Osteocyte (in vitro differentiated cells): ENCODE results near the gene RANBP1. TPM values are rescaled to one million over a fixed set of nuclear protein-coding genes. Genes with fewer than 3 reads are reported as not detected.

Source experiments
- DNase-seq: peaks from one replicate; pipeline ENCODE4 v3.0.0; 2021; ENCODE audit warnings: mixed read lengths; ENCODE audit not compliant: unreplicated experiment; ENCODE audit errors: extremely low spot score
- H3K27ac Mint-ChIP-seq: one replicate; pipeline ENCODE4 v1.8.0; 2021; ENCODE audit warnings: mild to moderate bottlenecking, mixed read lengths; ENCODE audit not compliant: unreplicated experiment
- H3K27me3 Mint-ChIP-seq: one replicate; pipeline ENCODE4 v1.8.0; 2021; ENCODE audit warnings: mixed read lengths; ENCODE audit not compliant: unreplicated experiment
- H3K36me3 Mint-ChIP-seq: one replicate; pipeline ENCODE4 v1.8.0; 2021; ENCODE audit warnings: mixed read lengths; ENCODE audit not compliant: unreplicated experiment
- H3K4me1 Mint-ChIP-seq: one replicate; pipeline ENCODE4 v1.8.0; 2021; ENCODE audit warnings: mixed read lengths; ENCODE audit not compliant: unreplicated experiment
- H3K4me3 Mint-ChIP-seq: one replicate; pipeline ENCODE4 v1.8.0; 2021; ENCODE audit warnings: mild to moderate bottlenecking, moderate library complexity, mixed read lengths; ENCODE audit not compliant: unreplicated experiment
- H3K9me3 Mint-ChIP-seq: one replicate; pipeline ENCODE4 v1.8.0; 2021; ENCODE audit warnings: mixed read lengths; ENCODE audit not compliant: unreplicated experiment
- CTCF ChIP-seq: fragments of 200-600 bp; sonication (generic); IDR thresholded peaks from 2 replicates; pipeline ENCODE4 v1.5.0; 2021; ENCODE audit warnings: antibody characterized with exemption, mild to moderate bottlenecking, moderate library complexity
- total RNA-seq: library from RNA; stranded (reverse); gene quantifications from 2 replicates; pipeline ENCODE4 v1.2.1, GENCODE V29; 2021

RANBP1 gene
- total RNA-seq, 1 donor from 2014 or later, result 104 TPM

- no peak for DNase-seq
- H3K4me1 Mint-ChIP-seq, result no peaks in the 10 kb centered on the region
- no peaks in the 10 kb centered on the region for H3K27me3 Mint-ChIP-seq
- H3K9me3 Mint-ChIP-seq, result no peaks in the 10 kb centered on the region
- no peak overlapping the region for H3K27ac Mint-ChIP-seq
- no peak for TF ChIP-seq CTCF
- no peak overlapping the region for H3K4me3 Mint-ChIP-seq
- H3K36me3 Mint-ChIP-seq, result no peaks in the 10 kb centered on the region
Observed at GRCh38 chr22:20071524-20071972, 44.4 kb upstream of the RANBP1 start.

- no peak overlapping the region for H3K4me3 Mint-ChIP-seq
- H3K9me3 Mint-ChIP-seq, result no peaks in the 10 kb centered on the region
- H3K36me3 Mint-ChIP-seq, result no peaks in the 10 kb centered on the region
- no peak overlapping the region for H3K27ac Mint-ChIP-seq
- DNase-seq, result no peak
- no peaks in the 10 kb centered on the region for H3K27me3 Mint-ChIP-seq
- no peak for TF ChIP-seq CTCF
- H3K4me1 Mint-ChIP-seq, result peaks cover 17% of the 10 kb centered on the region
Observed at GRCh38 chr22:20076627-20077172, 39.2 kb upstream of the RANBP1 start.

GRCh38 chr22:20079745-20080444 is 36.0 kb upstream of the RANBP1 start, which contains the start of gene DGCR8:
Gene DGCR8 (plus strand): TSS chr22:20080241. CDS start chr22:20085964, 5,723 bp downstream.
- Mint-ChIP-seq H3K4me1 (peaks cover 44% of the 10 kb centered on the region), H3K36me3 (no peaks in the 10 kb centered on the region), H3K9me3 (no peaks in the 10 kb centered on the region), H3K27ac (peak within 1 kb of the TSS; percentile 87), H3K4me3 (peak within 1 kb of the TSS; percentile 88), H3K27me3 (no peaks in the 10 kb centered on the region)
- TF ChIP-seq CTCF, result no peak
- DNase-seq, result peak; percentile 96

- Mint-ChIP-seq H3K27me3 (no peaks in the 10 kb centered on the region), H3K4me3 (peak overlapping the region; percentile 88), H3K36me3 (peaks cover 2% of the 10 kb centered on the region), H3K4me1 (peaks cover 47% of the 10 kb centered on the region), H3K9me3 (no peaks in the 10 kb centered on the region), H3K27ac (peak overlapping the region; percentile 87)
- no peak for TF ChIP-seq CTCF
- DNase-seq, result no peak
Observed at GRCh38 chr22:20080445-20080775, 35.5 kb upstream of the RANBP1 start.

- H3K4me3 Mint-ChIP-seq, result peak overlapping the region; percentile 88
- H3K4me1 Mint-ChIP-seq, result peaks cover 47% of the 10 kb centered on the region
- peaks cover 3% of the 10 kb centered on the region for H3K36me3 Mint-ChIP-seq
- peak overlapping the region; percentile 87 for H3K27ac Mint-ChIP-seq
- no peaks in the 10 kb centered on the region for H3K9me3 Mint-ChIP-seq
- no peaks in the 10 kb centered on the region for H3K27me3 Mint-ChIP-seq
- no peak for TF ChIP-seq CTCF
- DNase-seq, result no peak
Observed at GRCh38 chr22:20080776-20081654, 34.9 kb upstream of the RANBP1 start.
